GM18520 (cell line): Measurements from ENCODE around the gene MYH8.

ENCODE experiments used
- ATAC-seq: cut with Tn5 transposase; IDR thresholded peaks from one replicate; pipeline ENCODE4 v1.9.1; 2021; ENCODE audit not compliant: unreplicated experiment

The MYH8 gene

GRCh38 chr17:10421900-10422542 is at the start of gene MYH8:
TSS of gene MYH8 (minus strand) at chr17:10421950. CDS start at chr17:10420227, 1,723 bp downstream.
- no peak for ATAC-seq

- no peak for ATAC-seq
Measured at GRCh38 chr17:10469459-10469858, 47.7 kb upstream of the MYH8 start, which contains the start of gene MYH4. TSS of gene MYH4 (minus strand) at chr17:10469559. CDS start at chr17:10466745, 2,814 bp downstream.

- ATAC-seq = no peak
Measured at GRCh38 chr17:10463402-10463801, 41.7 kb upstream of the MYH8 start.

- no peak for ATAC-seq
Measured at GRCh38 chr17:10460062-10460461, 38.3 kb upstream of the MYH8 start.

- no peak for ATAC-seq
Measured at GRCh38 chr17:10458701-10459100, 37.0 kb upstream of the MYH8 start.

GRCh38 chr17:10457952-10458351 is 36.2 kb upstream of the MYH8 start:
- no peak for ATAC-seq

- no peak for ATAC-seq
Measured at GRCh38 chr17:10447026-10447931, 25.5 kb upstream of the MYH8 start.

GRCh38 chr17:10439816-10440215 is 18.1 kb upstream of the MYH8 start:
- ATAC-seq = no peak

GRCh38 chr17:10435096-10435495 is 13.3 kb upstream of the MYH8 start:
- ATAC-seq = no peak

- ATAC-seq = no peak
Measured at GRCh38 chr17:10429421-10430045, 7.8 kb upstream of the MYH8 start.

- ATAC-seq = no peak
Measured at GRCh38 chr17:10428781-10429180, 7.0 kb upstream of the MYH8 start.

- ATAC-seq = no peak
Measured at GRCh38 chr17:10421211-10421610, 539 bp downstream of the MYH8 start.

- no peak for ATAC-seq
Measured at GRCh38 chr17:10420811-10421210, 939 bp downstream of the MYH8 start.

- no peak for ATAC-seq
Measured at GRCh38 chr17:10417431-10417830, 4.3 kb downstream of the MYH8 start.

- no peak for ATAC-seq
Measured at GRCh38 chr17:10415161-10415560, 6.6 kb downstream of the MYH8 start.

GRCh38 chr17:10403589-10403988 is 18.2 kb downstream of the MYH8 start:
- no peak for ATAC-seq

- ATAC-seq = no peak
Measured at GRCh38 chr17:10398352-10398751, 23.4 kb downstream of the MYH8 start.

- ATAC-seq = no peak
Measured at GRCh38 chr17:10396524-10397163, 25.1 kb downstream of the MYH8 start.

GRCh38 chr17:10394201-10394887 is 27.4 kb downstream of the MYH8 start:
- ATAC-seq = peak; percentile 71

GRCh38 chr17:10392880-10393279 is 28.9 kb downstream of the MYH8 start:
- no peak for ATAC-seq

- no peak for ATAC-seq
Measured at GRCh38 chr17:10385871-10386270, 35.9 kb downstream of the MYH8 start.
